MM.1S (cell line): Measurements from ENCODE around the gene METAP1D.

Experiments used
- EZH2 ChIP-seq: fragments of 300-600 bp; sonication (generic); optimal IDR thresholded peaks from 2 replicates; pipeline ENCODE3; 2017; ENCODE audit warnings: low read depth, mild to moderate bottlenecking, antibody characterized with exemption, low read length, mixed read lengths
- TF ChIP-seq, protein P1 (sequence below): fragments of 300-600 bp; sonication (generic); IDR thresholded peaks from 2 replicates; pipeline ENCODE4 v1.5.1; 2016; ENCODE audit warnings: antibody characterized with exemption, low read length, mixed read lengths

DNA sequence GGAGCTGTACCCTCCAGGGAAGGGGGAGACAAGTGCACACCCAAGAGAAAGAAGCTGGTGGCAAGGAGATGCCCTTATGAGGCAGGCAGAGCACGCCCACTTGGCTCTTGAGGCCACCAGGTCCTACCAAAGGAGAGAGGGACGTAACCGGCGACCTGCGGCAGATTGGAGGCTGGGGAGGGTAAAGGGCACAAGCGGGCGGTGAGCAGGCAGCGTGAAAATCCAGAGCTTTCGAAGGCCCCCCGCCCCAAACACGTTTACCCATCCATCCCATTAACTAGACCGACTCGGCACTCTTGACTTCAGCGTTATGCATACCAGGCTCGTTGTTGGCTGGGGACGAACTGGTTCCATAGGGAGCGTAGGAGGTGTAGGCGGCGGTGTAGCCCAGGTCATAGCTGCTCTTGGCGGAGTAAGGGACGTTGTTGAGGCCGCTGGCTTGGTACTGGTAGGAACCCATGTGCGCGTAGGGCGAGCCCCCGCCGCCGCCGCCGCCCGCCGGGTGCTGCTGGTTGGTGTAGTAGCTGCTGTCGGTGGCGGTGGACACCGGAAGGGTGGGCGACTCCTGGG is 102.2 kb downstream of the METAP1D start:
- TF ChIP-seq, protein P1, sequence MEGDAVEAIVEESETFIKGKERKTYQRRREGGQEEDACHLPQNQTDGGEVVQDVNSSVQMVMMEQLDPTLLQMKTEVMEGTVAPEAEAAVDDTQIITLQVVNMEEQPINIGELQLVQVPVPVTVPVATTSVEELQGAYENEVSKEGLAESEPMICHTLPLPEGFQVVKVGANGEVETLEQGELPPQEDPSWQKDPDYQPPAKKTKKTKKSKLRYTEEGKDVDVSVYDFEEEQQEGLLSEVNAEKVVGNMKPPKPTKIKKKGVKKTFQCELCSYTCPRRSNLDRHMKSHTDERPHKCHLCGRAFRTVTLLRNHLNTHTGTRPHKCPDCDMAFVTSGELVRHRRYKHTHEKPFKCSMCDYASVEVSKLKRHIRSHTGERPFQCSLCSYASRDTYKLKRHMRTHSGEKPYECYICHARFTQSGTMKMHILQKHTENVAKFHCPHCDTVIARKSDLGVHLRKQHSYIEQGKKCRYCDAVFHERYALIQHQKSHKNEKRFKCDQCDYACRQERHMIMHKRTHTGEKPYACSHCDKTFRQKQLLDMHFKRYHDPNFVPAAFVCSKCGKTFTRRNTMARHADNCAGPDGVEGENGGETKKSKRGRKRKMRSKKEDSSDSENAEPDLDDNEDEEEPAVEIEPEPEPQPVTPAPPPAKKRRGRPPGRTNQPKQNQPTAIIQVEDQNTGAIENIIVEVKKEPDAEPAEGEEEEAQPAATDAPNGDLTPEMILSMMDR, result no peak
- no peak for TF ChIP-seq EZH2
